CD4-positive, alpha-beta T cell treated with Interferon alpha-2 for 1 hour (primary cell): ENCODE results near the gene ACADSB.
A peak's percentile ranks its signal among the peaks of the same experiment; 100 is the strongest.

Experiments
- DNase-seq, 2 donors: peaks; one replicate each; pipeline ENCODE4 v3.0.0-alpha.2; 2020 to 2022

ACADSB gene

DNA sequence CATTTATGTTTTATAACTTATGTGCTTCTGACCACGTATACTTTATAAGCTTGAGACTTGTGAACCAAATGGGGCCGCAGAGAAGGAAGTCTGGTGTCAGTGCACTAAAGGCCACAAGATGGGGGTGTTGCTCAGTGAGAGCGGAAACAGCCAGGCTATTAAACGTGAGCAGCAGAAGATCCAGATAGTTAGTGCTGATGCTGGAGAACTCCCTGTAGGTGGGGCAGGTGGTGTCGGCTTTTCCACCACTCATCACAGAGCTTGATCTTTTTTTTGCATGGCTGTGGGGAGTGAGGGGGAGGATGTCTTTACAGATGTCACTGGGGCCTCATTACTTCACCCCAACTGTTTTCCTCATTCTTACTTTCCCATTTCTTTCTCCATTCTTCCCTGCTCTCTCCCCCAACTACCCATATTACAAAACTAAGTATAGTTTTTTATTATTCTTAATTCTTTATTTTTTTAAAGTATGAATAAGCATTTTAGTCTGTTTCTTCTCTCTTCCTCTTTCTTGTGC lies 34.7 kb downstream of the ACADSB start:
- DNase-seq = peak; percentile 30 to 51

GRCh38 chr10:123044391-123044790 lies 35.6 kb downstream of the ACADSB start:
- DNase-seq = no peak

DNA sequence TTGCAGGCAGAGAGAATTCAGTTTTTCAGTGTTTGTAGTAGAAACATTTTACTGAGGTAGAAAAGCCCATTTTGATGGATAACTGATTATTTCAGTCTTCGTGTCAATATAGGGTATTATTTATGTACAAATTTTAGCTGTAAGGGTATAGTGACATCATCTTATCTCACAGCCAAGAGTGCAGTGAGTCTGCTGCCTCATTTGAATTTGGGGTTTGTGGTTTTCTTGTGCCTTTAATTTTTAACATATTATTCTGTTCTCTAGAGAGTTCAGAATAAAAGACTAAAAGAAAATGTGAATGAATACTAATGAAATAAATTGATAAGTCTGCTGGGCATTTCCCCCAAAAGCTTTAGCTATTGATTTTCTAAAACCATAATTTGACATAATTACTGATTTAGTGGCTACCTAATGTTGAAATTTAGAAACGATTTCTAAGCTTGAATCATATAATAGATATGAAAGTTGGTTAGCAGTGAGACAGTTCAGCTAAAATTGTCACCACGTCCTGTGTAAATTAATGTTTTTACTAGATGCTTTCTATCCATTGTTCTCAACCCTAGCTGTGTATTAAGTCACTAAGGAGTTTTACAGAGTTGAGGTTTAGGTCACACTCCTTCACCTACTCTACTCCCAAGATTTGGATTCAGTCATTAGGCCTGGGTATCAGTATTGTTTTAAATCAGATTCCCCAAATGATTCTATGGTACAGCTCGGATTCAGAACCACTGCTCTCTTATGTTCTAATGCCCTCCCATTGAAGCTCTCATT lies 37.3 kb downstream of the ACADSB start:
- DNase-seq = no peak

- DNase-seq = no peak
These were observed 49.2 kb downstream of the ACADSB start for GRCh38 chr10:123057968-123058367.

DNA sequence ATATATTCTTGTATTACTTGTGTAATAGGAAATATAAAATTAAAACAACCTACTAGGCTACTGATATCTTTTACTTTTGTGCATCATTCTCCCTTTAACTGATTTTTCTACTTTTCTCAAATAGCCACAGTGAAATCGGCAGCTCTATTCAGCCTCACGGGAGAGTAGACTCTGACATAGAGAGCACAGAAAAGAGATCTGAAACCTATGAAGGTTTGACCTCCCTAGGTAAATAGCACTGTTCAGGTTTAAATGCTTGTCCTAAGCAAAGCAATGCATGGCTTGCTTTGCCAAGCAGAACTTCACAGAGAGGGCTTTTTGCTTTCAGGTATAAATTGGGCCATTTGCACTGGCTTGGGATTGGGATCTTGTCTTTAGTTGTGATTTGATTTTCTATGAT lies 53.1 kb downstream of the ACADSB start:
- no peak for DNase-seq

GRCh38 chr10:123062726-123063125 lies 53.9 kb downstream of the ACADSB start:
- no peak for DNase-seq

DNA sequence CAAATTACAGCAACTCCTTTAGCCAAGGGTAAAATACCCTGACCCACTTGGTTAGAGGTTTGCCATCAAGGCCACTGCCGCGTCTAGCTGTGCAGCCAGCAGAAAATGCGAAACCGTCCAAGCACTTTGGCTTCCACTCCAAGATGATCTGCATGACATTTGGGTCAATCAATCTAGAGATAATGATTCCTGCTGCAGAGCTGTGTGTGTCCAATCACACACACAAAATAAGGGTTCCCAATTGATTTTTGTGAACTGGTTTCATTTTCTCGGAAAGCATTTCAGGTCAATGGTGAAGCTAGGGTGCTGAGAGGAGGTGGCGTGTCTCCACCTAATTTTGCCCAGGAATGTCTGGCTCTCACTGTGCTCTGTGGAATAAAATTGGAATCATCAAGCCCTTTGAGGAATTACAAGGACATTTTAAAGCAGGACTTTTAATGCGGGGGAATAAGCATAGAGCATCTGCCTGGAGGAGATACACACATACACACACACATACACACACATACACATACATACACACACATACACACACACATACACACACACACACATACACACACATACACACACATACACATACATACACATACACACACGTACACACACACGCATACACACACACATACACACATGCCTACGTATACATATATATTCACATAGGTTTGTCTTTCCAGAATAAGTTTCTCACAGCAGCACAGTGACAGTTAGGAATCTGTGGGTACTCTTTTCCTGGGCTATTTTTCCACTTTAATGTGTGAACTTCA lies 59.5 kb downstream of the ACADSB start:
- no peak for DNase-seq

- DNase-seq = no peak
These were observed 60.6 kb downstream of the ACADSB start for GRCh38 chr10:123069246-123069986.

- no peak for DNase-seq
These were observed 64.4 kb downstream of the ACADSB start for GRCh38 chr10:123073187-123073586.

DNA sequence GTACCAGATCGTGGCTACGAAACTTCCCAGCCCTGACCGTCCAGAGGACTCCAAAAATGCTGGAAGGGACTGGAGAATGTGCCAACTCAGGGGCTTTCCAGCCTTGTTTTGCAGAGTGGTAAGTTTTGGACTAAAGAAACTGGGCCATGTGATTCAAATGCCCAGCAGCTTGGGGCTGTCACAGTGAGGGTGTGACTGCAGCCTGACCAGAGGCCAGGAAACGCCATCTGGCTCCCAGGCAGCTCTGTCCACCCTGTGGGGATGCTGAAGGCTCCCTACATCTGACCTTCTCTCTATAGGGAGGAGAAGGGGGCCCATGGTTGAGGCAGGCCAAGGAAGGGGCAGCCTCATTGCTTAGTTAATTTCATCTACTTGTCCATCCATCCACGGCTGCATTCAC lies 65.4 kb downstream of the ACADSB start:
- DNase-seq = no peak

GRCh38 chr10:123081896-123082295 lies 73.1 kb downstream of the ACADSB start:
- no peak for DNase-seq

GRCh38 chr10:123083811-123084210 lies 75.0 kb downstream of the ACADSB start:
- no peak for DNase-seq

DNA sequence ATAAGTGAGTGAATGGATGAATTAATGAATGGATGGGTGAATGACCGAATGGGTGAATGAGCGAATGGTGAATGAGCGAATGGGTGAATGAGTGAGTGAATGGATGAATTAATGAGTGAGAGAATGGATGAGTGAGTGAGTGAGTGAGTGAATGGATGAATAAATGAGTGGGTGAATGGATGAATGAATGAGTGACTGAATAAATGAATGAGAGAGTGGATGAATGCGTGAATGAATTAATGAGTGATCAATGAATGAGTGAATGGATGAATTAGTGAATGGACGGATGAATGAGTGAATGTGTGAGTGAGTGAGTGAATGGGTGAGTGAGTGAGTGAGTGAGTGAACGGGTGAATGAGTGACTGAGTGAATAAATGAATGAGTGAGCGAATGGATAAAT lies 77.5 kb downstream of the ACADSB start:
- no peak for DNase-seq

DNA sequence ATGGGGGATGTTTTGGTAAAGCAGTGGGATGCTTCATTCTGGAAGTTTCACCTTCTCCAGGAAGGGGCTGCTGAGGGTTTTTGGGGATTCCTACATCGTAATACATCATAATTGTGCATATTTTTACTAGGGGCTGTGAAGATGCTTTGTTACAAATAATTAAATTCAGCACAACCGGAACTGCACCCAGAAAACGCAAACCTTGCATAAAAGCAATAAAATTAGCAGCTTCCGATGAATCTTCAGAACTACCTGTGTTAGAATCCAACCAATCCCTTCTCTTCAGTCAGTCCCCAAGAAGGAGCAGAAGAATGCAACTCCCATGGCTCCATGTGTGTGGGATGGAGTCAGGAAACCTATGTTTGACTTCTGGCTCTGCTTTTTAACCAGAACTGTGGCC lies 78.5 kb downstream of the ACADSB start:
- no peak for DNase-seq

- DNase-seq = no peak
These were observed 79.0 kb downstream of the ACADSB start for GRCh38 chr10:123087786-123088185.

DNA sequence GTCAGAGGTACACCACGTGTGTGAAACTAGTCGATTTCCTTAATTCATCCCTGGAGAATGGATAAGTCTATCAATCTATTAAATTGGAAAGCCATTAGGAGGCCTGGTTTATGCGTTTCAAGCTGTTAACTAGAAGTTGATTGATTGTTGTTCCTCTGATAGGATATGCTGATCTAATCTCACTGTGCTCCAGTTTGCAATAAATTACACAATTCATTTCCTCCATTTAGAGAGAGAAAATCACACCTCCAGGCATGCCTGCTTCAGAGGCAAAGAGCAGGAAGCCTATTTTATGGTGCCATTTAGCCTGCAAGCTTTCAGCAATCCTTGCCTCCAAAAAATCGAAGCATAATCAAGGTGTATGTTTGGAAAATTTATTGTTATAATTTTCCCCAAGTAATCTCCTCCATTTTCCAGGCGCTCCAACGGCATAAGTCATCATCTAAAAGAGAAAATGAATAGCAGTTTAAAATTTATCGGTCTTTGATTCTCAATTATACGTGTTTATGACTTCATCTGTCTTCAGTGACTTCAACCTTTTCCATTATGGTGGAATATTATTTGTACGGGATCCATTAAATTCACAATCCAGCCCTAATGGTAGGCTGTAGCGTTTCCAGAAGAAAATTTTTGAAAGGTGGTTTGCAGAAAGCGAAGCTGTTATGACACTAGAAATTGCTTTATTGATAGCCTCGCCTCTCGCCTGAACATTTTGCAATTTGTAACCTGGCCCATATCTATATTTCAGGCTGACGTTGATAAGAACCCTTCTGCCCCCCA lies 84.0 kb downstream of the ACADSB start:
- DNase-seq = no peak

GRCh38 chr10:123093489-123093888 lies 84.7 kb downstream of the ACADSB start:
- no peak for DNase-seq

DNA sequence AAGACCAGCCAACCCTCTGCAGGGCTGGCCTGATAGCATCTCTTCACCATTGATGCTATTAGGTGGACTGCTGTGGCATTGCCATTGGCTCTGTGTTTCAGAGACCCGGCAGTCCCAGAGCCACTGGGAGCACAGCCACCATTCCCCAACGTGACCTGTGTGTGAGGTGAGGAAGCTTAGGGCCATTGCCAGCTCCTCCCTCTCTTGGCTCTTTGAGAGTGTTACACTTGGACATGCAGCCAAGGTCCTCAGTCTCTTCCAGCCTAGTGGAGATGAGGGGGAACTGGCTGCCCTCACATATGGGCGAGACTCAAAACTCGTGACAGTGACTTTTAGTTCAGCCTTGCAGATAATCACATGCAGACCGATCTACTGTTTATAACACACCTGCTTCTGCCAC lies 87.6 kb downstream of the ACADSB start:
- DNase-seq = no peak

DNA sequence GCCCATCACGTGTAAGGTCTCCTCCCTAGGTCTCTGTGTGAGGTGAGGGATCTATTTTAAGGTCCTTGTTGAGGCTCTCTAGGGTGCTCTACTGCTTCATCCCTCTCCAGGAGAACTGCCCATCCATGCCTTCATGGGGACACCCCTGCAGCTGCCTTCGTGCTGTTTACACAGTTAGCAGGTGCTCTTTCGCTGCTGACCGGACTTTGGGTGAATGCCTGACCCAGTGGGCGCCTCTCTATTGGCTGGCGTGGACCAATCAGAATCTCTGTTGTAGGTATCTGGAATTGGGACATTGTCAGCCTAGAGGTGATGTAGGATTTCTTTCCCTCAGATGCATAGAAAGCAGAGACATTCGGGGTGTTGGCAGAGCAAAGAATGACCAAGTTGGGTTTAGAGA lies 88.2 kb downstream of the ACADSB start:
- no peak for DNase-seq

GRCh38 chr10:123100030-123100762 lies 91.4 kb downstream of the ACADSB start:
- no peak for DNase-seq

- DNase-seq = no peak
These were observed 93.1 kb downstream of the ACADSB start for GRCh38 chr10:123101872-123102271.

DNA sequence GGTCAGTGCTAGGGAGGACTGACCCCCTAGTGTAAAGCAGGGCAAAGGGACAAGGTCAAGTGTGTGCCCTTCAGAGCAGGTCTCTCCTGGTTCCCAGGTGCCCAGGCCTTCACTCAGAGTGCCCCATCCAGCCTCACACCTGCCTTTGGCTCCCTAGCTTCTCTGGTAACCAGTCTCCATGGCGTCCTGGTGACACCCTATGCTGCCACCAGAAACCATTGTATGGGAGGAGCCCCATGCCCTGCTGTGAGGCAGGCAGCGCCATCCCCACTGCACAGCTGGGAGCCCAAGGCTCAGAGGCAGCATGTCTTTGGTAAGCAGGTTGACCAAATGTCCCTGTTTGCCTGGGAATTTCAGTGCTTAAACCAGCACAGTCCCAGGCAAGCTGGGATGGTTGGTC lies 93.9 kb downstream of the ACADSB start:
- no peak for DNase-seq
